Measurements from ENCODE around the gene TRIO. TPM values are rescaled to one million over a fixed set of nuclear protein-coding genes. Genes with fewer than 3 reads are reported as not detected.

TRIO gene
- total RNA-seq, 3 donors from 2014 or later = 4.6 to 6.6 (median 5.7) TPM

DNA sequence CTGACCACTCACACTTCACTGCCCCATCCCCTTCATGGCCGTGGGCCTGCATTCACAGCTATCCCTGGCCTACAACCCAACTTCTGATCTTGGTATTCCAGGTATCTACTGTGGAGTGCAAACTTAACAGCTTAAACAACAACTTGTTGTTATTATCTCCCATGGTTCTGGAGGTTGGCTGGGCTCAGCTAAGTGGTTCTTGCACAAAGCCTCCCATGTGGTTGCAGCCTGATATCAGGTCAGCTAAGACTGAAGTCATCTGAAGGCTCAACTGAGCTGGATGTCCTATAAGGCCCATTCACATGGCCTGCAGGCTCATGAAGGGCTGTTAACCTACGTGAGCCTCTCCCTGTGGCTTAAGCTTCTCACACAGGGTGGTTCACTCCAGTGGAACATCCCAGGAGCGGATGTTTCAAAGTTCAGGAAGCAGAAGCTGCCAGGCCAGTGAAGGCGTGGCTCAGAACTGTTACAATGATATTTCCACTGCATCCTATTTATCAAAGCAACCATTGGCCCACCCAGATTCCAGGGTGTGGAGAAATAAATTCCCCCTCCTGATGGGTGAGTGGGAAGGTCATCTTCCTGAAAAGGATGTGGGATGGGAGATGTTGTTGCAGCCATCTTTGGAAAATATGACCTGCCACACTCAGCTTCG, 30.0 kb upstream of the TRIO start:
- ATAC-seq (no peak), DNase-seq (no peak)
- H3K27me3 Mint-ChIP-seq (ENCODE audit: low read depth) = peaks cover 11% of the 10 kb centered on the region
- H3K4me3 Mint-ChIP-seq = no peak overlapping the region
- H3K36me3 Mint-ChIP-seq (ENCODE audit: insufficient read depth) = no peaks in the 10 kb centered on the region
- H3K4me1 Mint-ChIP-seq (ENCODE audit: low read depth) = peaks cover 10% of the 10 kb centered on the region
- peaks cover 4% of the 10 kb centered on the region for H3K9me3 Mint-ChIP-seq

DNA sequence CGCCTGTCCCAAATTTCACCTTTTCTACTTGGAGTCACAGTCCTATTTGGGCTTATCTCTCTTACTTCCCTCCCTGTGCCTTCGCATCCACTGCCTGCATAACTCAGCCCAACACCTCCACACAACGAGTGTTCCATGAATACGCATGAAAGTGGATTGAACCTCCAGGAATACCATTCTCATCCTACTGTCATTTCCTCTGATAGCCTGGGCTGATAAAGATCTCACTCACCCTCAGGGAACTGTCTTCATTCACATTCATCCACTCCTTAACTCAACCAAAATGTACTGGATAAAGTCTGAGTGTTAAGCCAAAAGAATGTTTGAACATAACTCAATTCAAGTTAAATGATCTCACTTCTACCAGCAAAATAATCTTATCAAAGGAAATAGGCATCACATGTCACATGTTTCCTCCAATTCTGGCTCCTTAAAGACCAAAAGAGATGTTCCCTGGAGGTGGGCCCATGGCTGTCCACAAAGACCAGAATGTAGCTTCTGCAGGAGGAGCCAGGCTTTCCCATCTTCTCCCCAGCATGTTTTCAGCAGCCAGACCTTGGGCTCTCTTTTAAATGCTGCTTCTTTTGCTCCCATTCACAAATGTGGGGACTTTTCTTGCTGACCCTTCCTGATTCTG, 28.4 kb upstream of the TRIO start:
- Mint-ChIP-seq H3K4me3 (no peak overlapping the region), H3K9me3 (no peaks in the 10 kb centered on the region), H3K4me1 (ENCODE audit: low read depth) (no peaks in the 10 kb centered on the region), H3K27me3 (ENCODE audit: low read depth) (peaks cover 4% of the 10 kb centered on the region), H3K36me3 (ENCODE audit: insufficient read depth) (no peaks in the 10 kb centered on the region)
- DNase-seq = no peak
- ATAC-seq = no peak

DNA sequence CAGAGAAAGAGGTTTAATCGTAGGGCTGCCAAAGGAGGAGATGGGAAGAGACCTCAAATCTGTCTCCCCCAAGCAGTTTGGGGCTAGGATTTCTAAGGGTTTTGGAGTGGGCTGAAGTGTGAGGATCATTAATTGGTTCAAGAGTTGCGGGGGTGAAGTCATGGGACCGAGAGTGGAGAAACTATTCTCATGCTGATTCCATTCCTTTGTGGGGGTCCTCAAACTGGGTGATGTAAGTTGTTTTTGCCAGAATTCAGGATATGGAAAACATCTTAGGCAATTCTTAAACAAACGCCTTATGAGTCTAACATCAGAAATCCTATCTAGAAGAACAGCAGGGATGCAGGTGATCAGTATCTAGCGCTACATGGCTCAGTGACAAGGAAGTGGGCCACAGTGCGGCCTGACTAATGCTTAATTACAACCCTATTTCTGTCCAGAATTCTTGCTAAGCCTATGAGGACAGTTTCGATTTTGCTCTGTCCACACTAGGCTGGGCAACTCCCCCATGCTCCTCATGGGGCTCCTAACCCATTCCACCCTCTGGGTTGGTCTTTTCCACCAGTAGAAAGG, 27.7 kb upstream of the TRIO start:
- ATAC-seq (no peak), DNase-seq (no peak)
- no peaks in the 10 kb centered on the region for H3K36me3 Mint-ChIP-seq (ENCODE audit: insufficient read depth)
- no peak overlapping the region for H3K4me3 Mint-ChIP-seq
- no peaks in the 10 kb centered on the region for H3K4me1 Mint-ChIP-seq (ENCODE audit: low read depth)
- H3K27me3 Mint-ChIP-seq (ENCODE audit: low read depth) = peaks cover 4% of the 10 kb centered on the region
- no peaks in the 10 kb centered on the region for H3K9me3 Mint-ChIP-seq

DNA sequence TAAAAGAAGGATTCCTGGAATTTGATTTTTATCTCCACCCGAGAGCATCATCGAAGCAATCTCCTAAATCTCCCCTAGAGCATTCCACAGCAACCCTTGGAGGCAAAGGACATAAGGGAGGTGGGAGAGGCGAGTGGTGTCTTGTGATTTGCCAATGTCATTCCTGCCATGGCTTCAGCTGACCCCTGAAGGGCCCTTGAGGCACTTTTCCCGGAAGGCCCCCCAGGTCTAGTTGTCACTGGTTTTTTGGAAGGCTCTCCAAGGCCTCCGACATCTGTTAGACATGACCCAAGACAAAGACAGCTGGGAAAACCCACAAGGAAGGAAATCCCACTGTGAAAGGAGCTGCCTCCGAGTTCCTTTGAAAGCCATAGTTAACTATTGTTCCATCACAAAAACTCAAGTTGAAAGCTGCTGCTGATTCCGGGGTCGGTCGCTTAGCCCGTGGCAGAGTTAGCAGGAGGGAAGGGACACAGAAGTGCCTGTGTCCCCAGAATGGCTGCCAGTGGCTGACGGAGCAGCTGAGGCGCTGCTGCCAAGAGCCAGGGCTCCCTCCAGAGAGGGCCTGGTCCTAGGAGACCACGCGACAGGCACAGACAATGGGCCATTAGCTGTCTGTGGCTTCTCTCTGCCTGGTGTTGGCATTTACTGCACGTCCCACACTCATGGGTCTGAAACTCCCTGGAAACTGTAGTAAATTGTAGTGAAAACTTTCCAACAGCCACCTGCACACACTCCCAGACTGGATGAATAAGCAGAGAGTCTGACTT, 24.4 kb upstream of the TRIO start:
- Mint-ChIP-seq H3K27me3 (ENCODE audit: low read depth) (peaks cover 2% of the 10 kb centered on the region), H3K36me3 (ENCODE audit: insufficient read depth) (no peaks in the 10 kb centered on the region), H3K4me3 (no peak overlapping the region), H3K4me1 (ENCODE audit: low read depth) (no peaks in the 10 kb centered on the region), H3K9me3 (no peaks in the 10 kb centered on the region)
- DNase-seq (no peak), ATAC-seq (no peak)

DNA sequence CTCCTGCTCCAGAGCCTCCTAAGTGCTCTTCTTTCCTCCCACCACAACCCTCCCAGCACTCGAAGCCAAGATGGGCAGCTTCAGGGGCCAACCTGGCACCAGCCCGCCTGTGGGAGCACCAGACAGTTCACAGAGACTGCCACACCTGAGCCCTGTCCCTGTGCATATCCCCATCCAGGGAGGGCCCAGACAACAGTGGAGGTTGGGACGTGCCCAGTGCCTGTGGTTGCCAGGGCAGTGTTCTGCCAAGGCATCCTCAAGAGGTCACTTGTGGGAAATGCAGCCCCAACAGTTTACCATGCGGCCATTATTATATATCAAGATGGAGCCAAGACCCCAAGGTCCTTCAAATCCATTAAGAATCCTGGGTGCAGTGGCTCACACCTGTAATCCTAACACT, 23.0 kb upstream of the TRIO start:
- DNase-seq = no peak
- no peaks in the 10 kb centered on the region for H3K9me3 Mint-ChIP-seq
- H3K27me3 Mint-ChIP-seq (ENCODE audit: low read depth) = no peaks in the 10 kb centered on the region
- no peak overlapping the region for H3K4me3 Mint-ChIP-seq
- ATAC-seq = no peak
- no peaks in the 10 kb centered on the region for H3K36me3 Mint-ChIP-seq (ENCODE audit: insufficient read depth)
- H3K4me1 Mint-ChIP-seq (ENCODE audit: low read depth) = no peaks in the 10 kb centered on the region

DNA sequence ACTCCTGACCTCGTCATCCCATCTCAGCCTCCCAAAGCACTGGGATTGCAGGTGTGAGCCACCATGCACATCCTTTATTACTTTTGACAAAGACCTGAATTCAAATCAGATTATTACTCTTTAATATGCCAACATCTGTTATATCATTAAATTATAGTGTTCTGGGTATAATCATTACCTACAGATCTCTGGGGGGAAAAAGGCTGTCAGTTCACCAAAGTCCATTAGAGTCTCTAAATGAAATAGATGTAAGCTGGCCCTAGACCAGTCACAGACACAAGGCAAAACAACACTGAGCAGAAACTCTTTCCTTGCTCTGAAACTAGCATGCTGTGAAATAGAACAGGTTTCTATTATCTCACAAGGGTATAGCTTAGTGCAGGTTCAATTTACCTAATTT, 21.6 kb upstream of the TRIO start:
- no peaks in the 10 kb centered on the region for H3K27me3 Mint-ChIP-seq (ENCODE audit: low read depth)
- H3K4me1 Mint-ChIP-seq (ENCODE audit: low read depth) = no peaks in the 10 kb centered on the region
- DNase-seq = no peak
- no peak for ATAC-seq
- H3K4me3 Mint-ChIP-seq = no peak overlapping the region
- H3K36me3 Mint-ChIP-seq (ENCODE audit: insufficient read depth) = no peaks in the 10 kb centered on the region
- no peaks in the 10 kb centered on the region for H3K9me3 Mint-ChIP-seq

DNA sequence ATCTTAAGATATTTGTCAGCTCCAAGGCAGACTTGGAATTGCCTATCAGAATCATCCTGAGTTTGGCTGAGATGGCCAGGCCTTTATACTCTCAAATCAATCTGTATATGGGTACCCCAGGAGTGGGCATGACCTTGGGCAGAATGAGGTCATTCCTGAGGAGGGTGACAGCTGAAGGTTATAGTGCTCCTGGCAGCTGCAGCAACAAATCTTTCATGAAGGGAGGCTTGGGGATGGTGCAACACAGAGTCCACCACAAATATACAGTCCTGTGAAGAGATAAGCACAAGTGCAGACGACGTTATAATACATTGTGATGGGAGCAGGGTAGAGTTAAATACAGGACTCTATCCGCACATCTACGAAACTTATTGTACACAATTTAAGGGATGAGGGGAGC, 21.1 kb upstream of the TRIO start:
- H3K36me3 Mint-ChIP-seq (ENCODE audit: insufficient read depth) = no peaks in the 10 kb centered on the region
- H3K4me1 Mint-ChIP-seq (ENCODE audit: low read depth) = no peaks in the 10 kb centered on the region
- ATAC-seq (no peak), DNase-seq (no peak)
- H3K9me3 Mint-ChIP-seq = no peaks in the 10 kb centered on the region
- H3K4me3 Mint-ChIP-seq = no peak overlapping the region
- no peaks in the 10 kb centered on the region for H3K27me3 Mint-ChIP-seq (ENCODE audit: low read depth)

DNA sequence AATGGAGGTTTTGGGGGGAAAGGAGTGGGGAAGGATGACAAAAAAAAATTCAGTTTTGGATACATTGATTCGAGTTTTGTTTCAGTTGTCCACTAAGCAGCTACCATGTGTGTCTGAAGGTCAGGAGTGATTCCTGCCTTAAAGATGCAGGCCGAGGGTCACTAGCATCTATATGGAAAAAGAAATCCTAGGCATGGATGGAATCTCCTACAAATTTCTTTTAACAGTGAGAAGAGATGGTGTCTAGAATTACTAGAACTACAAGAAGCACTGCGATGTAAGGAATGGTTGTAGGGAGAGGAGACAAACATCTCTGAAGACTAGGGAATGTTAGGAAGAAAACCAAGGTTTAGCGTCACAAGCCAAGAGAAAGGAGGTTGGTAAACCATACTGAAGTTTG, 19.6 kb upstream of the TRIO start:
- Mint-ChIP-seq H3K9me3 (no peaks in the 10 kb centered on the region), H3K4me3 (no peak overlapping the region), H3K27me3 (ENCODE audit: low read depth) (no peaks in the 10 kb centered on the region), H3K36me3 (ENCODE audit: insufficient read depth) (no peaks in the 10 kb centered on the region), H3K4me1 (ENCODE audit: low read depth) (no peaks in the 10 kb centered on the region)
- DNase-seq (no peak), ATAC-seq (no peak)

DNA sequence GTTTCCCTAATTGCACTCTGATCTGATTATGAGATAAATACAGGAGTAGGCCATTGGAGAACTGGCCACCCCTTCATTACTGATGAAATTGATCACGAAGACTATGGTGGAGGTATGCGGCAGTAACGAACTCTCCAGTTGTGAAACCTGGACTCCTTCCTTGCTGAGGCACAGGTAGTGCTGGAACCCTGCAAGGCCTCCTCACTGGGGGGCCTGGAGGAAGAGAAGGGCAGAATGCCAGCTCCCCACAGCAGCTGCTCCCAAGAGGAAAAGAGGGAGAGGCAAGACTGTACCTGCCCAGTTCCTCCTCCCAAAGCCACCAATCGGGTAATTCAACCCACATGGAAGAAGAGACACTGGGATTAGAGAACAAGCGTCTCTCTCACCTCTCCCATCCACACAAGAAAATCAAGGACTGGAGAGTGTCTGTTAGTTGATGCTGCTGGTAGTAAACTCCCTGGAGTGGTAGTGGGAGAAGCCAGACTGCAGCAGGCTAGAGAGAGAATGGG, 19.1 kb upstream of the TRIO start:
- no peak for ATAC-seq
- H3K4me3 Mint-ChIP-seq = no peak overlapping the region
- no peaks in the 10 kb centered on the region for H3K4me1 Mint-ChIP-seq (ENCODE audit: low read depth)
- H3K9me3 Mint-ChIP-seq = no peaks in the 10 kb centered on the region
- H3K27me3 Mint-ChIP-seq (ENCODE audit: low read depth) = no peaks in the 10 kb centered on the region
- H3K36me3 Mint-ChIP-seq (ENCODE audit: insufficient read depth) = no peaks in the 10 kb centered on the region
- no peak for DNase-seq

DNA sequence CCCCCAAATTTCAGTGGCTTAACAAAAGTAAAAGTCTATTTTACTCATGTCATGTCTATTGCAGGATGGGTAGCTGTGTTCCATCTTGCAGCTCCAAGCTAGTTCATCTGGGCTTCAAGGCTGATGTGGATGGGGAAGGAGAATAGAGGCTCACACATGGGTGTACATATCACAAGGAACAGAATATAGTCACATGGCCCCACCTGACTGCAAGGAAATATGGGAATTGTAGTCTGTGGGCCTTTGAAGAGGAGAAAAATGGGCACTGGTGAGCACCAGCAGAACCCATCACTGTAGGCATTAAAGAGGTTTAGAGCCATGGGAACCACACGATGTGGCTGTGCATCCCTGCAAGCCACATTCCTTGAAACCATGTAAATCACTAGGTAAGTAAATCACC, 17.9 kb upstream of the TRIO start:
- Mint-ChIP-seq H3K9me3 (no peaks in the 10 kb centered on the region), H3K4me3 (no peak overlapping the region), H3K36me3 (ENCODE audit: insufficient read depth) (no peaks in the 10 kb centered on the region), H3K27me3 (ENCODE audit: low read depth) (no peaks in the 10 kb centered on the region), H3K4me1 (ENCODE audit: low read depth) (no peaks in the 10 kb centered on the region)
- no peak for DNase-seq
- no peak for ATAC-seq

DNA sequence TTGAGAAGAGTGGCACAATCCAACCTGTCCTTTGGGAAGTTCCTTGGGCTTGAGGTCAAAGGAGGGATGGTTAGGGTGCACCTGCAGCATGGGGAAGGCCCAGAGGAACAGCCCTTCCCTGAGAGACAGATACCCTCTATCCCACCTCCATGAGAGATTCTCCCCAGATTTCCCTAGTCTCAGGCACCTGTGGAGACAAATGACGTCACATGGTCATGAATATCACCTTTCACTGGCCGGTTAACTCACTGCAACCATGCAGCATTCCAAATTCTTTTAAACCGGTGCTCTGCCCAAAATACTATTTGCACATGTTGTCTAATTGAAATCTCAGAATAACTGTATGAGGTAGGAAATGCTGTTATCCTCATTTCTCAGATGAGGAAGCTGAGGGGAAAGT, 15.6 kb upstream of the TRIO start:
- DNase-seq = no peak
- Mint-ChIP-seq H3K4me1 (ENCODE audit: low read depth) (no peaks in the 10 kb centered on the region), H3K27me3 (ENCODE audit: low read depth) (peaks cover 4% of the 10 kb centered on the region), H3K9me3 (no peaks in the 10 kb centered on the region), H3K4me3 (no peak overlapping the region), H3K36me3 (ENCODE audit: insufficient read depth) (no peaks in the 10 kb centered on the region)
- no peak for ATAC-seq

DNA sequence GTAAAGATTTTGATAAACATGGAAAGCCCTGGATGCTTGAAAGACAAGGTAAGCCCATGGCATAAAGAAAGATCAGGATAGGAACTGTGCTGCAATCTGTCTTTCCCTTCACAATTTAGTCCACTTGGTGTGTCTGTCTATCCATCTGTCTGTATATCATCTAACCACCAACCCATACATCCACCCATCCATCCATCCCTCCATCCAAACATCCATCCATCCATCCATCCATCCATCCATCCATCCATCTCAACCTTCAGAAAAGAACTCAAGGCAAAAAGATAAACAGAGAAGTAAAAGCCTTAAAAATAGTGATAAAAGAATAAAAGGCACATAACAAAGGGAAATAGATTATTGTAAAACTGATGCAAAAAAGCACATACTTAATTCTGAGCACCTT, 15.1 kb upstream of the TRIO start:
- DNase-seq (no peak), ATAC-seq (no peak)
- H3K4me3 Mint-ChIP-seq = no peak overlapping the region
- no peaks in the 10 kb centered on the region for H3K36me3 Mint-ChIP-seq (ENCODE audit: insufficient read depth)
- H3K27me3 Mint-ChIP-seq (ENCODE audit: low read depth) = peaks cover 4% of the 10 kb centered on the region
- no peaks in the 10 kb centered on the region for H3K4me1 Mint-ChIP-seq (ENCODE audit: low read depth)
- H3K9me3 Mint-ChIP-seq = no peaks in the 10 kb centered on the region

DNA sequence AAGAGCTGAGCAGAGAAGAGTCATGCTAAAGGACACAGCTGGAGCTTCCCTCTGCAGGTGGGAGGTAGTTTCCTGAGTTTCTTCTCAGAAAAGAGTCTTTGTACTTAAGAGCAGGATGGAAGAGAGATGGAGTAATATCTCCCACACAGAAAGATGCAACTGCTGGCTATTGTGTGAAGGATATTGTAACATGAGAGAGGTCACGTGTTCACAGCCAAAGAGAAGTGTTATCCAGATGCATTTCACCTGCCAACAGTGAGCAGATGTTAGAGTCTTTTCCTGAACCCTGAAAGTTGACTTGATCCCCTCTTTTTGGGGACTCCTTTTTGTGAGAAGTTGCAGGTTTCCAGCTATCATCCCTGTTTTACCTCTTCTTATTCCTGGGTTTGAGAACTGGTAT, 14.0 kb upstream of the TRIO start:
- no peak for ATAC-seq
- DNase-seq = no peak
- no peaks in the 10 kb centered on the region for H3K9me3 Mint-ChIP-seq
- no peak overlapping the region for H3K4me3 Mint-ChIP-seq
- H3K4me1 Mint-ChIP-seq (ENCODE audit: low read depth) = no peaks in the 10 kb centered on the region
- H3K36me3 Mint-ChIP-seq (ENCODE audit: insufficient read depth) = no peaks in the 10 kb centered on the region
- peaks cover 4% of the 10 kb centered on the region for H3K27me3 Mint-ChIP-seq (ENCODE audit: low read depth)

DNA sequence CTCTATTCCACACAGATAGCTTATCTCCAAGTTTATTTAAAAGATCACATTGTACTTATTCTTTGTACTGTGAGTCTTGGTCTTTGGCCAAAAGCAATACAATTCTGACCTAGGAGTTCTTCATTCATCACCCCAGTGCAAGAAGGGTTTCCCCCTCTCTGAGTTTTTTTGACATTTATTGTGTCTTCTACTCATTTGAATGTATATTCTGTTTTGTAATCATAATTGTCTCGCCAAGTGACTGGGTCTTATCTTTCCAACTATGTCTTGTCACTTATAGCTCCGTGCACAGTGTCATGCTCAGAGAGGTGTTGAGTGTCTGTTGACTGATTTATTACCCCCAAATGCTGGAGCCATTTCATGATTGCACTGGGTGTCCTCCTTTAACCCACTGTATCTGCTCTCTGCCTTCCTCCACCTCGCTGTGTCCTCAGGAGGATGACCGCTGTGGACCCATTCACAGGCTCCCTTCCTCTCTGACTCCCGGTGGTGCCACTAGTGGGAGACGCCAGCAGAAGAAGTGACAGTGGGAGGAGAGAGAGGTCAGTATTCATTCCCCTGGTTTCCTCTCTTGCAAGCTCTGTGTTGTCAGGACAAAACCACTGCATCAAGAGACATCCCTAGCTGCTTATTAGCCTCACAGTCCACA, 11.2 kb upstream of the TRIO start:
- H3K36me3 Mint-ChIP-seq (ENCODE audit: insufficient read depth) = no peaks in the 10 kb centered on the region
- no peak overlapping the region for H3K4me3 Mint-ChIP-seq
- DNase-seq = no peak
- no peak for ATAC-seq
- peaks cover 6% of the 10 kb centered on the region for H3K9me3 Mint-ChIP-seq
- H3K4me1 Mint-ChIP-seq (ENCODE audit: low read depth) = no peaks in the 10 kb centered on the region
- peaks cover 17% of the 10 kb centered on the region for H3K27me3 Mint-ChIP-seq (ENCODE audit: low read depth)

Data from activated T-cell treated with anti-CD3 and anti-CD28 coated beads, Interleukin-2, amount 50 U/mL, for 4 hours (primary cell).